ENCODE results near the gene REPS1.

DNA sequence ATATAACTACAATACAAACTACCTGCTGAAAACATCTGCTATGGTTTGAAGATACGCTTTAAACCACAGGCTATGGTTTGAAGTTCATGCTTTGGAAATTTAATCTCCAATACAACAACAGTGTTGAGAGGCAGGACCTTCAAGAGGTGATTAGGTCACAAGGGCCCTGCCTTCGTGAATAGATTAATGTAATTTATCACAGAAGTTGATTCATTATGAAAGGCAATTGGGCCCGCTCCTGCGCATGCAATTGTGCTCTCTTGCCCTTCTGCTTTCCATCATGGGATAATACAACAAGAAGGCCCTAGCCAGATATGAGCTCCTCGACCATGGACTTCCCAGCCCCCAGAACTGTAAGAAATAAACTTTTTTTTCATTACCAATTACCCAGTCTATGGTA is 21.2 kb downstream of the REPS1 start:
- no peak for TF ChIP-seq POLR2A (IDR thresholded peaks at IDR 0.05)
- TF ChIP-seq, protein P1, sequence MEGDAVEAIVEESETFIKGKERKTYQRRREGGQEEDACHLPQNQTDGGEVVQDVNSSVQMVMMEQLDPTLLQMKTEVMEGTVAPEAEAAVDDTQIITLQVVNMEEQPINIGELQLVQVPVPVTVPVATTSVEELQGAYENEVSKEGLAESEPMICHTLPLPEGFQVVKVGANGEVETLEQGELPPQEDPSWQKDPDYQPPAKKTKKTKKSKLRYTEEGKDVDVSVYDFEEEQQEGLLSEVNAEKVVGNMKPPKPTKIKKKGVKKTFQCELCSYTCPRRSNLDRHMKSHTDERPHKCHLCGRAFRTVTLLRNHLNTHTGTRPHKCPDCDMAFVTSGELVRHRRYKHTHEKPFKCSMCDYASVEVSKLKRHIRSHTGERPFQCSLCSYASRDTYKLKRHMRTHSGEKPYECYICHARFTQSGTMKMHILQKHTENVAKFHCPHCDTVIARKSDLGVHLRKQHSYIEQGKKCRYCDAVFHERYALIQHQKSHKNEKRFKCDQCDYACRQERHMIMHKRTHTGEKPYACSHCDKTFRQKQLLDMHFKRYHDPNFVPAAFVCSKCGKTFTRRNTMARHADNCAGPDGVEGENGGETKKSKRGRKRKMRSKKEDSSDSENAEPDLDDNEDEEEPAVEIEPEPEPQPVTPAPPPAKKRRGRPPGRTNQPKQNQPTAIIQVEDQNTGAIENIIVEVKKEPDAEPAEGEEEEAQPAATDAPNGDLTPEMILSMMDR (IDR thresholded peaks at IDR 0.05) = no peak

Data from prostate gland (tissue), 2 donors.